ENCODE measurements around the gene STIMATE. TPM values are rescaled to one million over a fixed set of nuclear protein-coding genes. Genes with fewer than 3 reads are reported as not detected.

Gene STIMATE
- total RNA-seq, 1 donor from 2014 or later, result 20.8 TPM

DNA sequence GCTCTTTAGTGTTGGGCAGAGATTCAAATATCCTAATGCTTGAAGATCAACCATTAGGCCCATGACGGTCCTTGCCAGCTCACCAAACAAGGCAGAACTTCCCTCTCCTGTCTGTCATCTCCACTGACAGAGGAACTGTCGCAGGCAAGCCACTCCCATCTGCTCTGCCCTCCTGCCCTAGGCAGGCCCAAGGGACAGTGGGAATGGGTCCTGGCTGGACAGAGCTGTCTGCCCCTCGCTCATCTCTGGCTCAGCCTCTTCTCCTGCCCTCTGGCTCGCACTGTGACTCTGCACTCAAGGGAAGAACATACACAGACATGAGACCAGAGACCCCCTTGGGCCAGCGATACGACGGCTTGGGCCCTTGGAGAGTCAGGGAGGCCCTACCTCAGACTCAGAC is 54.9 kb downstream of the STIMATE start:
- DNase-seq (ENCODE audit: low spot score), result no peak

DNA sequence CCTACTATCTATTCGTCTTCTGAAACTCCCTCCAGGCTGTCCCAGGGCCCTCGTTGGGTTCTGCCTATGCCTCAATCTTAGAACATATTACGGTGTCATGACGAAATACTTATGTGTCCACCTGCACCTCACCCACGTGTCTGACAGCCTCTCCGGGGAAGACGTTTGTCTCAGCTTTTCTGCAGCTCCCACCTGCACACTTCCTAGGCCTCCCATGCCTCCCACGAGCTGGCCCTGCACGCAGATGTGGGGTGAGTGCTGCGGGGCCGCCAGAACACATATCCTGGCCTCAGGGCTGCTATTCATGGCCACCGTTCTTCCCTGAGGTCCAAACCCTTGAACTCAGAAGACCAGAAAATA is 55.4 kb downstream of the STIMATE start:
- DNase-seq (ENCODE audit: low spot score), result no peak

DNA sequence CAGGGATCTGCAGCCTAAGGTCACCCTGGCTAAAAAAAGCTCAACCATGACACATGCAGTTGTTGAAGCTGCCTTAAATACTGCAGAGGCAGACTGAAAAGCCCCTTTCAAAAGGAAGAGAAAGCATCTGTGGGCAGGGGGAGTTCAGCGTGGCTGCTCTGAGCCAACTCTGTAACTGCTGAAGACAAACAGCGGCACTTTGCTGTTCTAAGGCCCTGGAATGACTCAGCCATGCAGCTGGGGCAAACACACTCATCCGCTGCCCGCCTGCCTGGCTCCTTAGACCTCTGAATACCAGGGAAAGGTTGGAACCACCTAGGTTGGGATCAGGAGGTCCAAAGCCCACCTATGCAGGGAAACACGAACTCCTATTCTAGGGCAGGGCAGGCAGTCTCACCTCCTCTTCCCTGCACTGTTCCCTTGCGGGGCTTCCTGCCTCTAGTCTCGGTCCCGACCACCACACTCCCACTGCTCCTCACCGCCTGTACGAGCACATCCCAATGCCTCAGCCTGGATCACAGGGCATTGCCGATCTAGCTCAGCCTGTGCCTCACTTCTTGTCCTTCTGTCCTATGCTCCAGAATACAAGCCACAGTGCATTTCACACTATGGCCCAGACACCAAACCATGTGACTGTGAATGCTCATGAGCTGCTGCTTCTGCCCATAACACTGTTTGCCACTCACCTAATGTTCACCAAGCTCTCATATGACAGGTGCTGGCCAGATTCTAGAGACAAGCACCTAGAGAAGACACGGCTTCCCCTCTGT is 56.0 kb downstream of the STIMATE start:
- DNase-seq (ENCODE audit: low spot score), result no peak

DNA sequence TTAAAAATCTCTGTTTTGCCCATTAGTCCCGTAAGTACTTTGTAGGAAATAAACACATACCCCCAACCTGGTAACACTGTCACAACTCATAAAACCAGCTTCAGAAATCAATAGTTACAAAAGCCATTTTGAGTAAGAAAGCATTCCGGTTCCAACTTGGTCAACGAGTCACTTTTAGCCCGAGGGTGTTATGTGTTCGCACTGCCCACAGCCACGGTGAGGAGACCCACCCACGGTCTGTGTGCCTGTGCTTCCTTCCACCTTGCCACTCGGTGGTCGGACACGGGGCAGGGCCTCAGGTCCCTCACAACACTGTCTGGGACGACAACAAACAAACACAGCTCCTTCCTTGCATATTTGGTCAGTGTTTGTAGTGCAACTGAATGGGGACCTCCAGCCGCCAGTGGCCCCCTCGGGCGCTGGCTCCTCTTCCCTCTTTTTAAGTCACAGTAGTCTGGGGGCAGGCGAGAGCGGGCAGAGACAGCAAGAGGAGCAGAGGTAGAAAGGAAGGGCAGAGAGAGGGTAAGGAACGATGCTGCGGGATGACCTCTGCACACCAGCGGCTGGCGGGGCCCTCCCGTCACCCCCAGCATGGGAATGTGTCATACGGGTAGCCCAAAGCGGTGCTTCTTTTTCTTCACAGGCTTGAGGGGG is 57.3 kb downstream of the STIMATE start:
- no peak for DNase-seq (ENCODE audit: low spot score)

DNA sequence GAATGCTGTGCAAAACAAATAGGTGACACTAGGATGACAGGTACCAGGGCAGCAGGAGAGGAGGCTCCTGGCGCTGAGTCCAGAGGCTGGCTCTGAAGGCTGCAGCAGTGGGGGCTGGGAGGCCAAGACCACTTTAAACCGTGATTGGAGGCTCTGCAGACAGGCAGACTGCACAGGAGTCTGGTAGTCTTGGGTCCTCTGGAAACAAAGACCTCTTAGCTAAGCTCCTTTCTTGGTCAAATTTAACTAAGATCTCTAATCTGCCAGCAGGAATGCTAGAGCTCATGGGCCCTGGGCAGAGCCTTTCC is 58.1 kb downstream of the STIMATE start:
- no peak for DNase-seq (ENCODE audit: low spot score)

DNA sequence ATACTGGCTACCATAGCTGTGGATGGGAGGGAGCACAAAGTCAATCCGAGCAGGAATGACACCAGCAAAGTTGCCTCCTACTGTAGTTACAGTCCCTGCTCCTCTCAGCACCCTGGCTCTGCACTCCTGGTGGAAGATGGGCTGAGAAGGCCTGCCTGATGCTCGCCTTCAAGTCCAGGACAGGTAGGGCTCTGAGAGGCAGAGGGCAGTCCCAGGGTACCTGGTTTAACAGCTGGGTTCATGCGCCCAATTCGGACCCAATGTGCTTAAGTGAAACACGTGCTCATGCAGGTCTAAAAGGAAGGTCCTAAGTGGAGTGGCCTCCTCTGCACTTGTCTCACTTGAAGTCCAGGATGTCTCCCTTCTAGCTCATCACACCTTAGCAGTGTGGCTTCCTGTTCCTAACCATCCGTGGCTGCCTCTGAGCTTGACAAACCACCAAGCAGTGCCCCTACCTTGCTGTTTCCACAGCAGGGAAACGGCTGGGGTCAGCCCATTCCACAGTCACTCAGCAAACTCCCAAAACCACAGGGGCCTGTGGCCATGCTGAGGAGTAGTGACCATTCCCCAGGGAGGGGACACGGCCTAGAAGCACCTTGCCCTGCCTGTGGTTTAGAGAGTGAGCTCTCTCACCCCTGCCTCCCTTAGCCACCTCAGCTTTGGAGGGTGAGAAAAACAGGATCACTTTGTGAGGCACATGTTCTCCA is 58.6 kb downstream of the STIMATE start:
- no peak for DNase-seq (ENCODE audit: low spot score)

DNA sequence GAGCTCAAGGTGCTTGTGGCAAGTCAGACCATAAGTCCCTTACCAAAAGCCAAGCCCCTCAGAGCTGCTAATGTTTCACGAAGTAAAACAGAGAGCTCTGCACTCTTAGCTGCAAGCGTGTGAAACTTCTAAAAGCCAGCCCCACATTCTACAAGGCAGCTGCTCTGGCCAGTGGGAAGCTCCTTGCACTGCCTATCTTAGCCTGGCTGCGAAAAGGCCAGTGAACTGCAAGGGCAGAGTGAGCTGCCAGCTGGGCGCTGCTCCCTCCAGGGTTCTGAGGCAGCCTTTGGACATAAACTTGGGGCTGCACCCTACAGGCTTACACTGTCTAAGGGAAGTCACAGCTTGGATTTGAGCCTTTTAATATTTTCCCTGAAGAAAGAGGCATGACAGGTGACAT is 60.4 kb downstream of the STIMATE start:
- no peak for DNase-seq (ENCODE audit: low spot score)

DNA sequence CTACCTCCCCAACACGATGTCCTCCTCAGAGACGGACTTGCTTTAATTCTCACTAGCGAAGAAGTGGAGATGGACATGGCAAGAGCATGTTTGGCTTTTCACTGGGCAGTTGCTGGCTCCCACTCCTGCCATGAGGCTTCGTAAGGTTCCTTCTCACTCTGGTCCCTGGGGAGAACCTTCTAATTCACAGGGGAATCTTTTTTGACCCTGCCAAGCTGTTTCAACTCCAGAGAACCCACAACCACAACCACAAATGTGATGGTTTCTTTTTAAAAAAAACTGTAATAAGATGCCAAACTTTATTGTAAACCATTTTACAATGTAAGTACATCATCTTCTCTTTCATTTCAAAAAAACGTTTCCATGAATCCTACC is 60.9 kb downstream of the STIMATE start:
- no peak for DNase-seq (ENCODE audit: low spot score)

DNA sequence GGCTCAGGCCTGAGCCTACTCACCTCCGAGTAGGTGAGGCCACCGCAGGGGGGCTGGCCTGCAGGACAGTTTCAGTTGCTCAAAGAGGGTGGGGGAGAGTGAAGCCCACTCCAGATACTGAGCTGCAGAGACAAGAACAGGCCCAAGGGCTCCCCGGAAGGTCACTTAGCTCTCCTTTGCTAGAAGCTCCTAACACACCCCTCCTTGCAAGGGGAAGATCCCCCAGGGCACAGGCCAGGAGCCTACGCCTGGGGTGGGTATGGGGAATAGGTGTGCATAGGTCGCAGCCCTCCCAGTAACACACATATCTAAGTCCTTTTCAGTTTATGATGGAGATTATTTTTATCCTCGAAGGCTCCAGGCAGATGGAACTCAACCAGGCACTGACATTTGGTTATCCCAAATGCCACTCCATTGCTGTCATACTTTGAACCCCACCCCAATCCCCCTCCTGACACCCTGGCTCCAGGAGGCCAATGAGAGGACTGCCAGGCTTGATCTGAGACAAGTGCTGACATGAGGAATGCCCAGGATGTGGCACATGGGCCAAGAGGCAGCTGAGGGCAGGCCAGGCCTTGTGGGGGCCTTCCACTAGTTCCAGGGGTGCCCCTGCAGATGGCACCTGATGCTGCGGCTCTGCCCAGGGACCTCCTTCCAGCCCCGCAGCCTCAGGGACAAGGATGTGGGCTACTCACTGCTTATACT is 61.4 kb downstream of the STIMATE start:
- DNase-seq (ENCODE audit: low spot score), result no peak

DNA sequence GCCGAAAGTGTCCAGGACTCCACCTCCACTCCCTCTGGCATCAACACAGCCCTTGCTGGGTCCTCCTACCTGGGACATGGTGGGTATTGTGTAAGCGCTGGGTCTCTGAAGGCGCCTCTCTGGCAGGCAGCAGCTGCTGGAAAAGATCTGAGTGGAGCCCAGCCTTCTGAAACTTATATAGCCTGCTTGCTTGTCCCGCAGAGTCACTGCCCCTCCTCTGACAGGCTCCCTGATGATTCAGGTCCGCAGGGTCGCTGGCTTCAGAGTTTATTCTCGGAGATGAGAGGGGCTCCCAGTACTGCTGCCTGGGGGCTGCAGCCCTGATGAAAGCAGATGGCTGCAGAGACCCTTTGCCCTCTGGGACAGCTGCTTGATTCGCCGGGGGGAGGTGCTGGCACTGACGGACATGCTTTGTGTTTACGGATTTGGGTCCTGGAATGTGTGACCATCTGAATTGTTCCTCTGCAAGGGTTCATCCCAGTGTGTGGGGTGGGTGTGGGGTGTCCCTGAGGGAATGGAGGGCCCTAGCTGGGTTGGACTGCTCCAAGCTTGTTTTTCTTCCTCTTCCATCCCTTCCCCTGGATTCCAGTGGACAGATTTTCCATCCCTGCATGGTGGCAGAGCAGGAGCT is 62.4 kb downstream of the STIMATE start, which contains the start of gene MUSTN1:
MUSTN1 (minus strand) TSS at position 149 of the 631 bp plus-strand sequence; CDS start at position 78, 71 bp downstream.
- no peak for DNase-seq (ENCODE audit: low spot score)

DNA sequence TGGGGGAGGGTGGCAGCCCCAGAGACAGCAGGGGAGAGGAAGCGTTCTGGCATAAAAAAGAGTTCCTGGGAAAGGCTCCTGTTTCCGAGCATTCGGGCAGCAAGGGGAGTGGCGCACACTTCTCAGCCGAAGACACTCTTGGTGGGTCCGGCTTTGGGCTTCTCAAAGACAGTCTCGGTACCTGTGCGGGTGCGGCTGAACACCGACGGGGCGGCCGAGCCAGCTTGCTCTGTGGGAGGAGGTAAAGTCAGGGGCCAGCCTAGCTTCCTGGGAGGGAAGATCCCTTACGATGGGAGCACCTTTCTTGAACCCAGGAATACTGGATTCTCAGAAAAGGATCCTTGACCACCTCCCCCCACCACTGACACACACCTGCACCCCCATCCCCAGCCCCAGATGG is 64.1 kb downstream of the STIMATE start:
- DNase-seq (ENCODE audit: low spot score), result no peak

DNA sequence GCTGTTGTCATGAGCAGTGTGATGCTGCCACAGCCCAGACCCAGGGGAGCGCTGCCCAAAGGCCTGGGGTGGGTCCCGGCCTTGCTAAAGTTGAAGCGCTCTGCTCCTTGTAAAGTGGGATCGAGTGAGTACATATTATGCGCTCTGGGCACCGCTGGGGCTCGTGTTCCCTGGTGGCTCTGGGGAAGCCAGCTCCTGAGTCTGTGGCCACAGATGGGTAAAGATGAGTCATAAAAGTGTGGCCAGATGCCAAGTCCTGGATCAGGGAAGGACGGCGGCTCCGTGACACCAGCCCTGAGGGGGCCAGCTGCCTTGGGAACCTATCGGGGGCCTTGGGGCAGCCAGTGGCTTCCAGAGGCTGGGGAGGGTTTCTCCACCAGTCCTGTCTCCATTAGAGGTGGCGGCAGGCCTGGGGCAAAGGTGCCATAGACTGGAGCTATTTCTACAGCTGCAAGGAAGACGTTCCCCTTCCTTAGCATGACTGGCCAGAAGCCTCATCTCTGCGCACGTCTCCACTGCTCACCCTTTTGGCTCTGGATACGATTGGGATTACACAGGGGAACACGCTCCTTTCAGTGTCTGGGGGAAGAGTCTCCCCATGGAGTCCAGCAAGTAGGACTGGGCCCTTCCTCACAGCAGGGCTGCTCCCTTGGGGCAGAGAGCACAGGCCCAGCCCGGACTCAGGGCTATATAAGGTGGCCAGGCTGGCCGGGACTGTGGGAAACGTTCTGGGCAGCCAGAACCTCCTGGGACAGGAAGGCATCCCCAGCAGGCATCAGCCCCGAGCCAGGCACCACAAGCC is 65.6 kb downstream of the STIMATE start:
- no peak for DNase-seq (ENCODE audit: low spot score)

DNA sequence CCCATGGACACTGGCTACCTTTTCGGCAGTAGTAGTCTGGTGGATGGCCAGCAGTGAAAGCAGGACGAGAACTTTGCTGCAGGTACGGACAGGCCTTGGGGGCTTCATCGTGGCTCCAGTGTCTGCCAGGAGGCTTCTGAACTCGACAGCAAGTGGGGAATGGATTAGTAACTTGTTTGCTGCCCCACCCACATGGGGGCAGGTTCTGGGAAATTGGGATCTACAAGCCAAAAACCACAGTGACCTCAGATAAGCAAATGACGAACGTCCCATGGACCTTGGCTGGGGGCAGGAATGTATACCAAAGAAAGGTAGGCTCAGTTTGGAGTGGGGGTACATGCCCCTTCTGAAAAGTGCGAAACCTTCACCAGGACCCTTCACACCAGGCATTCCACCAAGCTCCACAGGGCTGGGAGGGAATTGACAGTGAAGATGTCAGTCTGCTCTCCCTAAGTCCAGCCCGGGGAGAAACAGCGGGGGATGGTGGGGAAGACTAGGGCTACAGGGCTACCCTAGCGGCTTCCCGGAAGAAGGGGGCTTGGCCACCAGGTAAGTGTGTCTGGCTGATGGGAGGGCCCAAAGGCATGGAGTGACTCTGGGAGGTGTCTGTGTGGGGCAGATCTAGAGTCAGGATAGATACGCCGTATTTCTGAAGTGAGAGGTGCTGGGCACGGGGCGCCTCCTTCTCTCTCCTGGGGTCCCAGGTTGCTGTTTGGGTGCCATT is 66.7 kb downstream of the STIMATE start, which contains the start of gene ITIH4:
ITIH4 (minus strand) TSS at position 138 of the 724 bp plus-strand sequence; CDS start at position 108, 30 bp downstream.
- DNase-seq (ENCODE audit: low spot score), result no peak

DNA sequence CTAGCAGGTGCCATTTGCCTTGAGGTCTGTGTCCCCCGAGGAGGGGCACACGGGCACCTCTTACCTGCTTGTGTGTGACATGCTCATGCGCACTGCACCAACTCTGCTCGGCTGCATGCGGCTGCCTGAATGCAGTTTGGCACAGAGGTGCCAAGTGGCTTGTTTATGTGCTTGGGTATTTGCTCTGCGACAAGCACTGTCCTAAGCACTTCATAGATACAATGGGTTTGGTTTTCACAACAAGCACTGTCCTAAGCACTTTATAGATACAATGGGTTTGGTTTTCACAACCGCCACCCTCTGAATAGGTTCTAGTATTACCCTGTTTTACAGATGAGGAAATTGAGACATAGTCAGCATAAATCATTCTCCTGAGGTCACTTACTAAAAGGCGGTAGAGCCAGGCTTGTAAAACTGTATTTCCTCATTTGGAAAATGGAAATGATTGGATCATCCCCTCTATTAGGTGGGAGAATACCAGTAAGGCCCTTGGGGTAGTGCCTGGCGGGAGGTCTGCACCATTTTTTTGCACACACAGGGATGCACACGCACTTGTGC is 67.4 kb downstream of the STIMATE start:
- no peak for DNase-seq (ENCODE audit: low spot score)

DNA sequence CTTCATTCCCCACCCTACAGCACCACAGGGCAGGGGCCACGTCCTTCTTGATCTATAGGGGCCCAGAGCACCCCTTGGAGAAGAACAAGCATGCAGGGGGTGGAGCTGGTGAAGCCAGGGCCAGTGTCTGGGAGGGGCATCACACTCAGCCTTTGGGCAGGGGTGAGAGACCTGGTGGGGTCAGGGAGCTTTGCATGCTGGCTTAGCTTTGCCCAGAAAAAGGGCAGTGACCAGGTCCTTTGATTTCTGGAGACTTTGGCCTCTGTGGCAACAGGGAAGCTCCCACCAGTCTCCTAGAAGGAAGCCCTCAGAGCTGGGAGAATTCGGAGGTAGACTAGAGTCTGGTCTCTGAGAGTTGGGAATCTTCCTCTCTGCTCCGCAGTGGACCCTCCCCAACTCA is 67.9 kb downstream of the STIMATE start:
- no peak for DNase-seq (ENCODE audit: low spot score)

DNA sequence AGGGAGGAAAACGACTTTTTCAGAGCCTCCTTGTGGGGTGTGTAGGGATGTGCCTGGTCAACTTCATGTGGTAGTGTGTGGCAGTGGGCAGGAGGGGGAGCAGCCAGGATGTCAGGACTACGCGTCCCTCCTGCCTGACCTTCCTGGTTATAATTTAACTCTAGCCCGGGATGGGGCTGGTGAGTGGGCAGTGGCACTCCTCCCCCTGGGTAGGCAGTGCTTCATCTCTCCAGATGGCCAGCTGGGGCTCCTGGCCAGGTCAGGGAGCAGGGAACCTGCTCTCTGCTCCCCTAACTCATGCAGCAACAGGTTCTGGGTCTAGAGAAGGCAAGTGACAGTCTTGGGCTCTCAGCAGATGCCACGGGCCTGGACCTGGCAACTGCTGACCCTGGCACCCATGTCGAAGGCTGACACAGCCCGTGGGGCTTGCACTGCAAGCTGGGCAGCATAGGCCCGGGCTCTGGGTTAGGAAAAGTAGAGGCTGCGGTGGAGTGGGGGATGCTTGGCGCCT is 69.4 kb downstream of the STIMATE start:
- no peak for DNase-seq (ENCODE audit: low spot score)

DNA sequence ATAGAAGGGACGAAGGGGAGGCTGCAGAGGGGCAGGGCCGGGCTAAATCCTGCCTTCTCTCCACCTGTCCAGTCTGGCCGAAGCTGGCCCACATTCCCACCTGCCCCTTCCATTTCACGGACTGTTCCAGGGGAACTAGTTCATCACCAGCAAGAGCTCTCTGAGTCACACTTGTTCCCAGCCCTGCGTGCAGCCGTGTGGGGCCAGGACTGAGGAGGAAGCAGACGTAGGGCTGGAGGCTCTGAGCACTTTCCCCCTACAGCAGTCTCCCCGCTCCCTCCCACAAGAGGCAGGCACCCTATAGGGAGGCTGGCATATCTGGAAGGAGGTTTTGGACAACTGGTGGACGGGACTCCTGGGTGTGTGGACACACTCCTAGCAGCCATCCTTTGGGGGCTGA is 69.9 kb downstream of the STIMATE start:
- DNase-seq (ENCODE audit: low spot score), result no peak

DNA sequence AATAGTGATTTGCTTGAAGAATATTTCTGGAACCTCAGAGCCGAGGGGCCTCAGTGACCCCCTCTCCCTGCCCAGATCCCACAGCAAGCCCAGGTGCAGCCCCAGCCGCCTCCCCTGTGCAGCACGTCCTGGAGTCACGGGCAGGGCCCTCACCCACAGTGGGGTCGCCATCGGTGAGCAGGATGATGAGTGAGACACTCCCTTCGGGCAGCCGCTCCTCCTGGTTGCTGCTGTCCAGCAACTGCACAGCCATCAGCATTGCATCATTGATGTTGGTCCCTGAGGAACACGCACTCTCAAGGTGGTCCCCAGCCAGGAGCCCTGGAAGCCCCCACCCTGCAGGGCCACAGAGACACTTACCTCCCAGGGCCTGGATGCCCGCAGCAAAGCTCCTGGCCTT is 73.3 kb downstream of the STIMATE start:
- DNase-seq (ENCODE audit: low spot score), result no peak

DNA sequence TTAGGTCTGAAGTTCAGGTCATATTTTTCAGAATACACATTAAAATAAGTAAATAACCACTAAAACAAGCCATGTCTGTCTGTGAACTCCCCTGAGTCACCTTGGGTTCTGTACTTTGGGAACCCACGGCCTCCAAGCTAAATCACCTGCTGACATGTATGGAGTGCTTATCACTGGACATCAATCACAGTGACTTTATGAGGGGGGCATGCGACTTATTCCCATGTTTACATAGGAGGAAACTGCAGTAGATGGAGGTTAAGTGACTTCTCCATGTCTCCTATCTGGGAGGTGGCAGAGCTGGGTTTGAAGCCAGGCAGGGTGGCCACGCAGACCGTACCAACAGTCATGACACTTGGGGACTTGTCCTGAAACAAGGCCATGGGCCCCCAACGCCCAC is 75.0 kb downstream of the STIMATE start:
- DNase-seq (ENCODE audit: low spot score), result no peak
